HG03175 (cell line): ENCODE results near the gene OR8B4.
"Not testable (repeated sequence)": the region's sequence is repeated elsewhere in the genome, so short reads cannot be mapped to it uniquely, and the experiment has no call there.

ENCODE experiments used
- ATAC-seq: cut with Tn5 transposase; IDR thresholded peaks from one replicate; pipeline ENCODE4 v1.9.1; 2021; ENCODE audit warnings: mild to moderate bottlenecking, moderate library complexity; ENCODE audit not compliant: unreplicated experiment

The OR8B4 gene

GRCh38 chr11:124409906-124410305, 14.8 kb downstream of the OR8B4 start:
- ATAC-seq, result no peak

- no peak for ATAC-seq
Measured at GRCh38 chr11:124405581-124405980, 19.1 kb downstream of the OR8B4 start.

- ATAC-seq, result not testable (repeated sequence)
Measured at GRCh38 chr11:124403186-124403585, 21.5 kb downstream of the OR8B4 start.

- peak; percentile 96 for ATAC-seq
Measured at GRCh38 chr11:124402326-124402922, 22.2 kb downstream of the OR8B4 start.

- no peak for ATAC-seq
Measured at GRCh38 chr11:124398924-124399323, 25.7 kb downstream of the OR8B4 start, which contains the start of gene OR8B3. Gene OR8B3, minus strand, starts transcription at chr11:124399024. Its CDS starts 1,673 bp downstream, at chr11:124397351.

- not testable (repeated sequence) for ATAC-seq
Measured at GRCh38 chr11:124396847-124397246, 27.8 kb downstream of the OR8B4 start.

- ATAC-seq, result no peak
Measured at GRCh38 chr11:124394408-124394807, 30.3 kb downstream of the OR8B4 start.

GRCh38 chr11:124384399-124384798, 40.3 kb downstream of the OR8B4 start, which contains the start of gene OR8B2:
Gene OR8B2, minus strand, starts transcription at chr11:124384499. Its CDS starts 1,156 bp downstream, at chr11:124383343.
- no peak for ATAC-seq

- ATAC-seq, result not testable (repeated sequence)
Measured at GRCh38 chr11:124382857-124383256, 41.8 kb downstream of the OR8B4 start.

GRCh38 chr11:124380585-124380984, 44.1 kb downstream of the OR8B4 start:
- ATAC-seq, result no peak

- ATAC-seq, result no peak
Measured at GRCh38 chr11:124376280-124376679, 48.4 kb downstream of the OR8B4 start.
